Mucosa of descending colon (tissue), 3 donors: ENCODE measurements around the gene TFPI2. TPM values are rescaled to one million over a fixed set of nuclear protein-coding genes. Genes with fewer than 3 reads are reported as not detected.

Source experiments
- ATAC-seq: fragments of 200-7000 bp; cut with Tn5 transposase; one replicate; pipeline ENCODE4 v1.9.1; 2020; ENCODE audit warnings: mild to moderate bottlenecking, moderate library complexity
- DNase-seq, 3 donors: peaks; one replicate each; pipeline ENCODE4 v3.0.0-alpha.2; 2020
- H3K36me3 ChIP-seq: fragments of 200-600 bp; one replicate; pipeline ENCODE4 v1.8.0; 2021; ENCODE audit warnings: low read depth, mild to moderate bottlenecking
- H3K4me1 ChIP-seq: fragments of 200-600 bp; one replicate; pipeline ENCODE4 v1.8.0; 2021; ENCODE audit warnings: low read depth, mild to moderate bottlenecking
- H3K4me3 ChIP-seq: fragments of 200-600 bp; one replicate; pipeline ENCODE4 v1.8.0; 2021; ENCODE audit warnings: mild to moderate bottlenecking
- H3K9me3 ChIP-seq: fragments of 200-600 bp; one replicate; pipeline ENCODE4 v1.8.0; 2021; ENCODE audit warnings: mild to moderate bottlenecking
- CTCF ChIP-seq: fragments of 200-600 bp; IDR thresholded peaks from one replicate; pipeline ENCODE4 v1.8.0; 2022; ENCODE audit warnings: antibody characterized with exemption, mild to moderate bottlenecking
- intact Hi-C, 2 donors: fragments of 100-400 bp; cut with DNase I in 1 of 2; cut with micrococcal nuclease in 1 of 2; formaldehyde crosslinking; loops; one replicate each; pipeline versions ENCODE4 v1.11.0 to v1.11.1; 2022; cut with DNase I, micrococcal nuclease
- long read RNA-seq, 2 donors: library from polyadenylated mRNA; unstranded; transcript quantifications; one replicate each; pipeline ENCODE4 v2.0.0, GENCODE V29; 2019 to 2021
- total RNA-seq, 3 donors: library from RNA; stranded (reverse); fragmentation: NEBNext Ultra II Directional in 2 of 3; extraction: Animal tissue kit (Norgen Biotek cat#: 25700) in 2 of 3; gene quantifications; one replicate each; pipeline versions ENCODE4 v1.2.1 to v1.2.4, GENCODE V29; 2021 to 2023
- donor health status: DM: no; HTN: no; CAD: no; lungs with moderate emphysema.
- donor health status: DM: no; HTN: no; CAD: no.
- donor health status: DM: no; HTN: yes; CAD: no.

TFPI2 gene
- under 1 TPM; 0.41 to 0.61 (median 0.46) TPM for total RNA-seq
- long read RNA-seq, donor 1 = 0 reads
- long read RNA-seq, donor 2, partial matches to known transcripts = 0 of 1 reads
- long read RNA-seq, donor 2, other reads (novel, unspliced or antisense) = 0 of 1 reads

GRCh38 chr7:93890464-93891068 is at the start of gene TFPI2:
Gene TFPI2, minus strand, starts transcription at chr7:93890753. Its CDS starts 75 bp downstream, at chr7:93890678.
- Histone ChIP-seq H3K4me1 (no peaks in the 10 kb centered on the region), H3K36me3 (no peaks in the 10 kb centered on the region), H3K9me3 (no peaks in the 10 kb centered on the region), H3K4me3 (no peak within 1 kb of the TSS)
- DNase-seq (peak in 2 of 3 donors; percentile 9 to 21), ATAC-seq (peak; percentile 36)
- TF ChIP-seq CTCF = no peak
- intact Hi-C loops = loop anchor here in 1 of 2 donors (10.0 kb wide), 1 partner anchor 114 kb away; the partner anchor contains the start of gene BET1

- ATAC-seq (no peak), DNase-seq (no peak)
- H3K9me3 ChIP-seq = no peaks in the 10 kb centered on the region
- no peak overlapping the region for H3K4me3 ChIP-seq
- no peak for TF ChIP-seq CTCF
- no peaks in the 10 kb centered on the region for H3K36me3 ChIP-seq
- H3K4me1 ChIP-seq = no peaks in the 10 kb centered on the region
- intact Hi-C loops = no loop called here
These were observed 47.7 kb upstream of the TFPI2 start for GRCh38 chr7:93938293-93938692.

- intact Hi-C loops = no loop called here
- no peak for TF ChIP-seq CTCF
- Histone ChIP-seq H3K4me1 (no peaks in the 10 kb centered on the region), H3K36me3 (no peaks in the 10 kb centered on the region), H3K9me3 (no peaks in the 10 kb centered on the region), H3K4me3 (no peak overlapping the region)
- ATAC-seq = no peak
- no peak for DNase-seq
These were observed 47.3 kb upstream of the TFPI2 start for GRCh38 chr7:93937818-93938217.

GRCh38 chr7:93935102-93935501 is 44.5 kb upstream of the TFPI2 start:
- no peak for DNase-seq
- no peak for TF ChIP-seq CTCF
- H3K9me3 ChIP-seq = no peaks in the 10 kb centered on the region
- H3K4me3 ChIP-seq = no peak overlapping the region
- intact Hi-C loops = no loop called here
- H3K36me3 ChIP-seq = no peaks in the 10 kb centered on the region
- no peak for ATAC-seq
- no peaks in the 10 kb centered on the region for H3K4me1 ChIP-seq

GRCh38 chr7:93933156-93933555 is 42.6 kb upstream of the TFPI2 start:
- Histone ChIP-seq H3K9me3 (no peaks in the 10 kb centered on the region), H3K4me3 (no peak overlapping the region), H3K36me3 (no peaks in the 10 kb centered on the region), H3K4me1 (no peaks in the 10 kb centered on the region)
- ATAC-seq (no peak), DNase-seq (no peak)
- no peak for TF ChIP-seq CTCF
- intact Hi-C loops = no loop called here
